Measurements from ENCODE around the gene FAM187B. TPM values are rescaled to one million over a fixed set of nuclear protein-coding genes. Genes with fewer than 3 reads are reported as not detected.

The FAM187B gene
- polyA plus RNA-seq, 1 of the 3 experiments (the other 2 are of a cell fraction) = not detected

DNA sequence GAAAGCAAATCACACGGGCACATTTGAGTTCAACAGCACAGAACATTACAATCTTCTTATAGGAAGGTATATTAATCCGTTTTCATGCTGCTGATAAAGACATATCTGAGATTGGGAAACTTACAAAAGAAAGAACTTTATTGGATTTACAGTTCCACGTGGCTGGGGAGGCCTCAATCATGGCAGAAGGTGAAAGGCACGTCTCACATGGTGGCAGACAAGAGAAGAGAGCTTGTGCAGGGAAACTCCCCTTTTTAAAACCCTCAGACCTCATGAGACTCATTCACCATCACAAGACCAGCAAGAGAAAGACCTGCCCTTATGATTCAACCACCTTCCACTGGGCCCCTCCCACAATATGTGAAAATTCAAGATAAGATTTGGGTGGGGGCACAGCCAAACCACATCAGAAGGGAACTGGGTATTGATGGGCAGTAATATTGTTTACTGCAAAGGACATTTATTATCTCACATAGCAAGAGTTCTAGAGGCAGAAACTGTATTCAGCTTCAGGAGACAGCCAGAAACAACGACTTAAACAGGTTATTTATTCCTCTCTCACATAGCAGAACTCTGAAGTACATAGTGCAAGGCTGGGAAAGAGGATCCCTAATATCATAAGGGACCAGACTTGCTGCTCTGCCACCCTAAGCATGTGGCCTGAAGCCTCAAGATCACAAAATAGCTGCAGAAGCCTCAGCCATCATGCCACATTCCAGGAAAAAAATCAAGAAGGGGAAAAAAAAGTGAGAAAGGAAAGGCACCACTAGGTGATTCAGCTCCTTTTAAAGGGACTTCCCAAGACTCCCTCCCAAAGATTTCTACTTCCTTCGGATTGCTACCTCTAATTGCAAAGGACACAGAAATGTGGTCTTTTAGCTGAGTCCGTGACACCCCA is 50.9 kb downstream of the FAM187B start:
- H3K4me3 ChIP-seq (ENCODE audit: low read depth in 2 of 2, low read length in 1 of 2) = no peak overlapping the region
- no peak overlapping the region for H2AFZ ChIP-seq (ENCODE audit: low read depth)
- H4K20me1 ChIP-seq (ENCODE audit: insufficient read depth) = no peaks in the 10 kb centered on the region
- no peaks in the 10 kb centered on the region for H3K36me3 ChIP-seq (replicated peaks in 1 of 2; ENCODE audit: control insufficient read depth in 1 of 2, insufficient read depth in 2 of 2, low read length in 1 of 2)
- no peak for DNase-seq
- 17% methylated on average over 7 of the region's 7 CpGs for WGBS (ENCODE audit: low lambda C conversion rate)
- no peak for TF ChIP-seq EZH2phosphoT487 (IDR thresholded peaks at IDR 0.05; ENCODE audit: borderline replicate concordance, low read depth)
- no peak for TF ChIP-seq MXI1 (IDR thresholded peaks at IDR 0.05; ENCODE audit: low read depth, low read length)
- no peak for TF ChIP-seq GATA2 (CRISPR knock-in tag; IDR thresholded peaks at IDR 0.05)
- TF ChIP-seq MEF2A (IDR thresholded peaks at IDR 0.05; ENCODE audit: borderline replicate concordance, low read depth) = no peak
- TF ChIP-seq CTCF (IDR thresholded peaks at IDR 0.05) = no peak
- TF ChIP-seq USF2 (IDR thresholded peaks at IDR 0.05; ENCODE audit: borderline replicate concordance, low read depth, low read length) = no peak
- no peak for TF ChIP-seq RCOR1 (IDR thresholded peaks at IDR 0.05; ENCODE audit: low read length)
- TF ChIP-seq SMC3 (IDR thresholded peaks at IDR 0.05; ENCODE audit: low read depth, low read length) = no peak
- TF ChIP-seq RFX5 (IDR thresholded peaks at IDR 0.05; ENCODE audit: low read length) = no peak
- TF ChIP-seq RAD21 (IDR thresholded peaks at IDR 0.05; ENCODE audit: low read length) = no peak
- TF ChIP-seq TEAD4 (IDR thresholded peaks at IDR 0.05; ENCODE audit: borderline replicate concordance, insufficient read depth) = no peak
- TF ChIP-seq TCF12 (IDR thresholded peaks at IDR 0.05) = no peak
- TF ChIP-seq, protein P1, sequence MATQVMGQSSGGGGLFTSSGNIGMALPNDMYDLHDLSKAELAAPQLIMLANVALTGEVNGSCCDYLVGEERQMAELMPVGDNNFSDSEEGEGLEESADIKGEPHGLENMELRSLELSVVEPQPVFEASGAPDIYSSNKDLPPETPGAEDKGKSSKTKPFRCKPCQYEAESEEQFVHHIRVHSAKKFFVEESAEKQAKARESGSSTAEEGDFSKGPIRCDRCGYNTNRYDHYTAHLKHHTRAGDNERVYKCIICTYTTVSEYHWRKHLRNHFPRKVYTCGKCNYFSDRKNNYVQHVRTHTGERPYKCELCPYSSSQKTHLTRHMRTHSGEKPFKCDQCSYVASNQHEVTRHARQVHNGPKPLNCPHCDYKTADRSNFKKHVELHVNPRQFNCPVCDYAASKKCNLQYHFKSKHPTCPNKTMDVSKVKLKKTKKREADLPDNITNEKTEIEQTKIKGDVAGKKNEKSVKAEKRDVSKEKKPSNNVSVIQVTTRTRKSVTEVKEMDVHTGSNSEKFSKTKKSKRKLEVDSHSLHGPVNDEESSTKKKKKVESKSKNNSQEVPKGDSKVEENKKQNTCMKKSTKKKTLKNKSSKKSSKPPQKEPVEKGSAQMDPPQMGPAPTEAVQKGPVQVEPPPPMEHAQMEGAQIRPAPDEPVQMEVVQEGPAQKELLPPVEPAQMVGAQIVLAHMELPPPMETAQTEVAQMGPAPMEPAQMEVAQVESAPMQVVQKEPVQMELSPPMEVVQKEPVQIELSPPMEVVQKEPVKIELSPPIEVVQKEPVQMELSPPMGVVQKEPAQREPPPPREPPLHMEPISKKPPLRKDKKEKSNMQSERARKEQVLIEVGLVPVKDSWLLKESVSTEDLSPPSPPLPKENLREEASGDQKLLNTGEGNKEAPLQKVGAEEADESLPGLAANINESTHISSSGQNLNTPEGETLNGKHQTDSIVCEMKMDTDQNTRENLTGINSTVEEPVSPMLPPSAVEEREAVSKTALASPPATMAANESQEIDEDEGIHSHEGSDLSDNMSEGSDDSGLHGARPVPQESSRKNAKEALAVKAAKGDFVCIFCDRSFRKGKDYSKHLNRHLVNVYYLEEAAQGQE (IDR thresholded peaks at IDR 0.05; ENCODE audit: low read depth, low read length) = no peak
- no peak for TF ChIP-seq GABPA (IDR thresholded peaks at IDR 0.05; ENCODE audit: low read depth)
- no peak for TF ChIP-seq SIN3A (IDR thresholded peaks at IDR 0.05; ENCODE audit: borderline replicate concordance, low read depth, low read length)
- no peak for TF ChIP-seq YY1 (IDR thresholded peaks at IDR 0.05; ENCODE audit: low read depth)
- no peak for TF ChIP-seq IRF3 (IDR thresholded peaks at IDR 0.05; ENCODE audit: low read depth, low read length)
- no peak for TF ChIP-seq FOXJ3 (CRISPR knock-in tag; IDR thresholded peaks at IDR 0.05)
- TF ChIP-seq, protein P2, sequence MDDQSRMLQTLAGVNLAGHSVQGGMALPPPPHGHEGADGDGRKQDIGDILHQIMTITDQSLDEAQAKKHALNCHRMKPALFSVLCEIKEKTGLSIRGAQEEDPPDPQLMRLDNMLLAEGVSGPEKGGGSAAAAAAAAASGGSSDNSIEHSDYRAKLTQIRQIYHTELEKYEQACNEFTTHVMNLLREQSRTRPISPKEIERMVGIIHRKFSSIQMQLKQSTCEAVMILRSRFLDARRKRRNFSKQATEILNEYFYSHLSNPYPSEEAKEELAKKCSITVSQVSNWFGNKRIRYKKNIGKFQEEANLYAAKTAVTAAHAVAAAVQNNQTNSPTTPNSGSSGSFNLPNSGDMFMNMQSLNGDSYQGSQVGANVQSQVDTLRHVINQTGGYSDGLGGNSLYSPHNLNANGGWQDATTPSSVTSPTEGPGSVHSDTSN (IDR thresholded peaks at IDR 0.05) = no peak
- TF ChIP-seq JUND (IDR thresholded peaks at IDR 0.05) = no peak
- H3K9me2 ChIP-seq = no peaks in the 10 kb centered on the region
- no peak overlapping the region for H3K27ac ChIP-seq (ENCODE audit: low read depth in 2 of 2, low read length in 1 of 2)
- H3K27me3 ChIP-seq (ENCODE audit: insufficient read depth) = peaks cover 23% of the 10 kb centered on the region; the same call in 1 of the 2 replicates
- no peak overlapping the region for H3K9ac ChIP-seq
- no peaks in the 10 kb centered on the region for H3F3A ChIP-seq (replicated peaks; ENCODE audit: insufficient read depth)
- H3K9me3 ChIP-seq = no peaks in the 10 kb centered on the region
- H3K4me1 ChIP-seq (ENCODE audit: control insufficient read depth in 1 of 2, insufficient read depth in 2 of 2, low read depth in 1 of 2, low read length in 1 of 2) = no peaks in the 10 kb centered on the region
- POLR2A ChIA-PET = no interaction called here
- H3K79me2 ChIP-seq (ENCODE audit: insufficient read depth) = no peaks in the 10 kb centered on the region
- no peak overlapping the region for H3K4me2 ChIP-seq
- CTCF ChIA-PET = interaction anchor here (1.0 to 2.4 kb wide), 4 partner anchors 10 to 333 kb away, joined by 3 to 6 read pairs (median 4); no protein-coding TSS in a partner anchor
